Mesendoderm (in vitro differentiated cells): ENCODE results near the gene ABLIM3.

Experiments used
- DNase-seq: peaks from one replicate; pipeline ENCODE4 v3.0.0; 2013
- H2AK5ac ChIP-seq: 2 replicates; pipeline ENCODE4 v1.6.1; 2013; ENCODE audit warnings: low read length, inconsistent platforms
- H2BK120ac ChIP-seq: 2 replicates; pipeline ENCODE4 v1.6.1; 2013; ENCODE audit warnings: low read depth, mild to moderate bottlenecking, low read length, moderate library complexity, mixed read lengths
- H2BK15ac ChIP-seq: replicated peaks from 2 replicates; pipeline ENCODE4 v1.6.1; 2013; ENCODE audit warnings: low read depth, mild to moderate bottlenecking, moderate library complexity
- H2BK5ac ChIP-seq: 2 replicates; pipeline ENCODE4 v1.6.1; 2013; ENCODE audit warnings: low read length, inconsistent platforms
- H3K18ac ChIP-seq: 2 replicates; pipeline ENCODE4 v1.6.1; 2013; ENCODE audit warnings: mild to moderate bottlenecking, low read length, mixed read lengths
- H3K23ac ChIP-seq: one replicate; pipeline ENCODE4 v1.6.1; 2013; ENCODE audit warnings: low read length
- H3K27ac ChIP-seq: 2 replicates; pipeline ENCODE4 v1.5.1; 2013; ENCODE audit warnings: low read depth, mild to moderate bottlenecking, inconsistent platforms, low read length, moderate library complexity
- H3K27me3 ChIP-seq: 2 replicates; pipeline ENCODE4 v1.6.1; 2013; ENCODE audit warnings: low read length, control low read depth, mild to moderate bottlenecking, inconsistent platforms; ENCODE audit not compliant: insufficient read depth, poor library complexity
- H3K36me3 ChIP-seq: 2 replicates; pipeline ENCODE4 v1.6.1; 2013; ENCODE audit warnings: low read length, inconsistent platforms; ENCODE audit not compliant: control insufficient read depth, insufficient read depth
- H3K4ac ChIP-seq: one replicate; pipeline ENCODE4 v1.6.1; 2013; ENCODE audit warnings: low read depth, mild to moderate bottlenecking, low read length, moderate library complexity
- H3K4me1 ChIP-seq: 2 replicates; pipeline ENCODE4 v1.6.1; 2013; ENCODE audit warnings: low read depth, low read length, inconsistent platforms; ENCODE audit not compliant: control insufficient read depth
- H3K4me2 ChIP-seq: 2 replicates; pipeline ENCODE4 v1.6.1; 2013; ENCODE audit warnings: low read length
- H3K4me3 ChIP-seq: 2 replicates; pipeline ENCODE4 v1.5.1; 2013; ENCODE audit warnings: mild to moderate bottlenecking, low read length
- H3K56ac ChIP-seq: one replicate; pipeline ENCODE4 v1.6.1; 2013; ENCODE audit warnings: low read length
- H3K79me1 ChIP-seq: 2 replicates; pipeline ENCODE4 v1.6.1; 2013; ENCODE audit warnings: low read length, inconsistent platforms
- H3K79me2 ChIP-seq: 2 replicates; pipeline ENCODE4 v1.6.1; 2013; ENCODE audit warnings: mild to moderate bottlenecking, low read length; ENCODE audit not compliant: control insufficient read depth, insufficient read depth
- H3K9ac ChIP-seq: 2 replicates; pipeline ENCODE4 v1.6.1; 2013; ENCODE audit warnings: low read length, inconsistent platforms
- H4K5ac ChIP-seq: one replicate; pipeline ENCODE4 v1.6.1; 2013; ENCODE audit warnings: low read length
- H4K8ac ChIP-seq: one replicate; pipeline ENCODE4 v1.6.1; 2013; ENCODE audit warnings: low read depth, mild to moderate bottlenecking, control low read depth, low read length, moderate library complexity
- WGBS: extraction: QIAGEN DNeasy Blood & Tissue Kit; methylation state at CpG from one replicate; pipeline ENCODE4 v1.1.7; 2013; ENCODE audit warnings: low lambda C conversion rate, missing lambda C conversion rate; ENCODE audit not compliant: insufficient coverage; ENCODE audit errors: extremely low coverage; 5-methylcytosine and 5-hydroxymethylcytosine counted together

The ABLIM3 gene

DNA sequence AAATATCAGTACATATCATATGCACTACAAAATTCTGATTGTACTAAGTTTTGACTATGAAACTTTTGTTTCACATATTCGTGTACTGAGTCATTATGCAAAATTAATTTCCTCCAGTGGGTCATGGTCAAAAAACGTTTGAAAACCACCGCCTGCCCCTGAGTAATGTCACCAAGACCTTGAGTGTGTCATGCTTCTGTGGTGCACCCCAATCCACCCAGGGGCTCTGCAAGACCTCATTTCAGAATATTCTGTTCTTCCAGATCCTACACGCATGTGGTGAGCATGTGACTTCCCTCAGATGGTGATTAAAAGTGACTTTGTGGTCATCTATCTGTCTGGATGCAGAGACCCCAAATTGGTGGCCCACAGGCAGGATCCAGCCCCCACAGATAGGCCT is 31.0 kb downstream of the ABLIM3 start:
- H4K8ac ChIP-seq, result no peak overlapping the region
- no peak overlapping the region for H2BK15ac ChIP-seq
- no CpG with 5 or more reads among the region's 4 CpGs for WGBS
- H3K4me1 ChIP-seq, result no peaks in the 10 kb centered on the region
- no peaks in the 10 kb centered on the region for H3K79me1 ChIP-seq
- H3K23ac ChIP-seq, result no peak overlapping the region
- no peak overlapping the region for H3K4me2 ChIP-seq
- no peaks in the 10 kb centered on the region for H3K79me2 ChIP-seq
- no peak overlapping the region for H3K56ac ChIP-seq
- H3K27ac ChIP-seq, result no peak overlapping the region
- H3K9ac ChIP-seq, result no peak overlapping the region
- no peak overlapping the region for H2AK5ac ChIP-seq
- no peak overlapping the region for H2BK5ac ChIP-seq
- H3K18ac ChIP-seq, result no peak overlapping the region
- H2BK120ac ChIP-seq, result no peak overlapping the region
- no peak overlapping the region for H4K5ac ChIP-seq
- H3K36me3 ChIP-seq, result no peaks in the 10 kb centered on the region
- no peak overlapping the region for H3K4ac ChIP-seq
- no peak overlapping the region for H3K4me3 ChIP-seq
- DNase-seq, result no peak
- no peaks in the 10 kb centered on the region for H3K27me3 ChIP-seq

GRCh38 chr5:149172709-149173505 is 31.6 kb downstream of the ABLIM3 start:
- Histone ChIP-seq H3K4me1 (no peaks in the 10 kb centered on the region), H2AK5ac (no peak overlapping the region), H3K23ac (no peak overlapping the region), H3K36me3 (no peaks in the 10 kb centered on the region), H4K8ac (no peak overlapping the region), H3K79me1 (no peaks in the 10 kb centered on the region), H3K4ac (no peak overlapping the region), H2BK120ac (no peak overlapping the region), H3K79me2 (no peaks in the 10 kb centered on the region), H3K27ac (no peak overlapping the region), H2BK15ac (no peak overlapping the region), H3K56ac (no peak overlapping the region), H3K18ac (no peak overlapping the region), H2BK5ac (no peak overlapping the region), H3K27me3 (no peaks in the 10 kb centered on the region), H4K5ac (no peak overlapping the region), H3K4me3 (no peak overlapping the region), H3K4me2 (no peak overlapping the region), H3K9ac (no peak overlapping the region)
- DNase-seq, result no peak
- no CpG with 5 or more reads among the region's 6 CpGs for WGBS

DNA sequence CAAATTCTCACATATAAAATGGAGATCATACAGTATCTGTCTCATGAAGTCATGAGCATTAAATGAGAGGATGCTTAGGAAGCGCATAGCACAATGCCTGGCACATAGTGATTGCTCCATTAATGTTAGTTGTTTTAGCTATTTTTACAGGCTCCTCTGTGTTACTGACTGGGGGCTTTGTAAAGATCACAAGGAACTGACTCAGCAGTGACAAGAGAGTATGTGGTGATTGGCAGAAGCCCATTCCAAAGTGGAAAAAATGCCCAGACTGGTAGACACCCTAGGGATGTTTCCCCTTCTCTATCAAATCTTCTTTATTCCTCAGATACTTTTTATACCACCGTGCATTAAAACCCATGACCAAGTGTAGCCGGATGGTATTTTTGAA is 33.5 kb downstream of the ABLIM3 start:
- Histone ChIP-seq H3K4me2 (no peak overlapping the region), H3K18ac (no peak overlapping the region), H2BK15ac (no peak overlapping the region), H2BK5ac (no peak overlapping the region), H3K4ac (no peak overlapping the region), H4K5ac (no peak overlapping the region), H3K36me3 (no peaks in the 10 kb centered on the region), H3K27me3 (no peaks in the 10 kb centered on the region), H2AK5ac (no peak overlapping the region), H4K8ac (no peak overlapping the region), H3K27ac (no peak overlapping the region), H3K56ac (no peak overlapping the region), H3K23ac (no peak overlapping the region), H3K79me2 (no peaks in the 10 kb centered on the region), H3K4me3 (no peak overlapping the region), H2BK120ac (no peak overlapping the region), H3K4me1 (no peaks in the 10 kb centered on the region), H3K79me1 (no peaks in the 10 kb centered on the region), H3K9ac (no peak overlapping the region)
- no peak for DNase-seq
- WGBS, result no CpG with 5 or more reads among the region's 3 CpGs

- H3K56ac ChIP-seq, result no peak overlapping the region
- no peak overlapping the region for H3K4ac ChIP-seq
- no peak overlapping the region for H3K18ac ChIP-seq
- H4K5ac ChIP-seq, result no peak overlapping the region
- no peaks in the 10 kb centered on the region for H3K79me1 ChIP-seq
- no peak overlapping the region for H4K8ac ChIP-seq
- no peak overlapping the region for H3K23ac ChIP-seq
- no peak for DNase-seq
- H2BK5ac ChIP-seq, result no peak overlapping the region
- WGBS, result no CpG with 5 or more reads among the region's 12 CpGs
- H3K9ac ChIP-seq, result no peak overlapping the region
- no peak overlapping the region for H3K4me2 ChIP-seq
- H3K79me2 ChIP-seq, result no peaks in the 10 kb centered on the region
- H3K4me1 ChIP-seq, result no peaks in the 10 kb centered on the region
- H3K27ac ChIP-seq, result no peak overlapping the region
- no peak overlapping the region for H3K4me3 ChIP-seq
- H2AK5ac ChIP-seq, result no peak overlapping the region
- no peaks in the 10 kb centered on the region for H3K36me3 ChIP-seq
- H3K27me3 ChIP-seq, result no peaks in the 10 kb centered on the region
- H2BK15ac ChIP-seq, result no peak overlapping the region
- H2BK120ac ChIP-seq, result no peak overlapping the region
Measured at GRCh38 chr5:149175346-149176105, 34.2 kb downstream of the ABLIM3 start.

DNA sequence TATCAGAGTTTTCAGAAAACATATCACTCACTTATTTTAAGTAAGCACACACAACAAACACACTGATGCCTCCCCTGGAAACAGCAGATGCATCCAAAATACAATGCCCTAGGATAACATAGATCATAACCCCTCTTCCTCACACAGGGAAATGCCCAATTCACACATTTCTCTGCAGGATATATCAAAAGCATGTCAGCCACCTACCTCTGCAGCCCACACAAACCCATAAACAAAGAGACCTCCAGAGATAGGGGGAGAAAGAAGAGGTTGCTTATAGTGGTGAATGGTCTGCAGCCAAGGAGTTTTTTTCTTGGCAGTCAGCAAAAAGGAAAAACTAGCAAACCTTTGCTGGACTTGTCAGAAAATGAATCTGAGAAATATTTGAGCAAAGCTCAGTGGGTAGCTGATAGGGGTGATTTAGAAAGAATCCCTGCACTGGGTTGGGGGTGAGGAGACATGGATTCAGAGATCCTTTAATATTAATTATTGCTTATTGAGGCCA is 36.1 kb downstream of the ABLIM3 start:
- H2BK15ac ChIP-seq, result no peak overlapping the region
- no peaks in the 10 kb centered on the region for H3K4me1 ChIP-seq
- no peak overlapping the region for H3K56ac ChIP-seq

More for the DNA sequence above, 36.1 kb downstream of the ABLIM3 start:
- Histone ChIP-seq H3K4me2 (no peak overlapping the region), H3K79me2 (no peaks in the 10 kb centered on the region), H4K5ac (no peak overlapping the region), H3K4me3 (no peak overlapping the region), H2BK5ac (no peak overlapping the region), H3K79me1 (no peaks in the 10 kb centered on the region), H2BK120ac (no peak overlapping the region), H3K36me3 (no peaks in the 10 kb centered on the region), H3K27me3 (no peaks in the 10 kb centered on the region), H3K4ac (no peak overlapping the region), H2AK5ac (no peak overlapping the region), H3K9ac (no peak overlapping the region), H4K8ac (no peak overlapping the region), H3K23ac (no peak overlapping the region), H3K27ac (no peak overlapping the region), H3K18ac (no peak overlapping the region)
- DNase-seq, result no peak
